A673 (cell line): Measurements from ENCODE around the gene HID1. TPM values are rescaled to one million over a fixed set of nuclear protein-coding genes. Genes with fewer than 3 reads are reported as not detected.

ENCODE experiments used
- BruUV-seq: library from RNA; stranded (reverse); fragments of 400-500 nt; replicated peaks from 2 replicates; lab custom pipeline; 2021; lab: Mats Ljungman, UMichigan
- CTCF ChIA-PET: fragments of 300-600 bp; sonication (Branson Sonifier 250); formaldehyde crosslinking; loops from one replicate; lab custom pipeline; 2022; ENCODE audit warnings: antibody characterized with exemption; lab: Charles Lee
- POLR2A ChIA-PET: fragments of 300-600 bp; sonication (Branson Sonifier 250); formaldehyde crosslinking; loops from one replicate; lab custom pipeline; 2022; ENCODE audit warnings: antibody characterized with exemption; ENCODE audit not compliant: low non-redundant PET; lab: Charles Lee
- DNase-seq: peaks from one replicate; pipeline ENCODE4 v3.0.0-alpha.2; 2015; ENCODE audit warnings: low spot score
- H3K27ac ChIP-seq: fragments of 200-600 bp; sonication (generic); 2 replicates; pipeline ENCODE4 v1.5.1; 2016; ENCODE audit warnings: mixed run types, low read depth, mild to moderate bottlenecking, mixed read lengths, antibody characterized with exemption, low read length; ENCODE audit not compliant: poor library complexity, severe bottlenecking
- H3K27me3 ChIP-seq: fragments of 200-600 bp; sonication (generic); replicated peaks from 2 replicates; pipeline ENCODE4 v1.6.1; 2017; ENCODE audit warnings: mixed run types, low read depth, mild to moderate bottlenecking, mixed read lengths, antibody characterized with exemption, low read length; ENCODE audit not compliant: insufficient read depth, poor library complexity
- H3K36me3 ChIP-seq: fragments of 200-600 bp; sonication (generic); 2 replicates; pipeline ENCODE4 v1.6.1; 2016; ENCODE audit warnings: mixed run types, mild to moderate bottlenecking, mixed read lengths, antibody characterized with exemption, low read length; ENCODE audit not compliant: insufficient read depth, poor library complexity, severe bottlenecking
- H3K4me1 ChIP-seq: fragments of 200-600 bp; sonication (generic); 2 replicates; pipeline ENCODE4 v1.6.1; 2017; ENCODE audit warnings: mixed run types, mild to moderate bottlenecking, mixed read lengths, antibody characterized with exemption, low read length; ENCODE audit not compliant: insufficient read depth, poor library complexity, severe bottlenecking
- H3K4me3 ChIP-seq: fragments of 200-600 bp; sonication (generic); 2 replicates; pipeline ENCODE4 v1.5.1; 2016; ENCODE audit warnings: low read depth, mixed run types, mild to moderate bottlenecking, mixed read lengths, low read length; ENCODE audit not compliant: poor library complexity, severe bottlenecking
- H3K9me3 ChIP-seq: fragments of 200-600 bp; sonication (generic); 2 replicates; pipeline ENCODE4 v1.6.1; 2016; ENCODE audit warnings: mixed run types, low read depth, mild to moderate bottlenecking, mixed read lengths, antibody characterized with exemption, low read length; ENCODE audit not compliant: poor library complexity, severe bottlenecking
- EZH2 ChIP-seq: fragments of 200-600 bp; sonication (generic); IDR thresholded peaks from 2 replicates; pipeline ENCODE4 v1.6.1; 2017; ENCODE audit warnings: borderline replicate concordance, low read depth, mild to moderate bottlenecking, mixed read lengths, antibody characterized with exemption, low read length; ENCODE audit not compliant: poor library complexity, severe bottlenecking
- intact Hi-C: fragments of 100-400 bp; cut with micrococcal nuclease; formaldehyde crosslinking; loops from one replicate; pipeline ENCODE4 v1.10.0; 2022; ENCODE audit not compliant: unreplicated experiment
- total RNA-seq: library from RNA; stranded (reverse); gene quantifications from 2 replicates; pipeline ENCODE4 v1.2.3, GENCODE V29; 2021
- TF ChIP-seq, protein P1 (sequence below): fragments of 300-800, 200-600 bp; sonication (generic); conservative IDR thresholded peaks from 2 replicates; pipeline ENCODE4 v1.5.1; 2017; ENCODE audit warnings: low read depth, mild to moderate bottlenecking, antibody characterized with exemption, low read length, moderate library complexity, mixed read lengths

HID1 gene
- total RNA-seq, 1 experiment from 2014 or later: 1.2 TPM

DNA sequence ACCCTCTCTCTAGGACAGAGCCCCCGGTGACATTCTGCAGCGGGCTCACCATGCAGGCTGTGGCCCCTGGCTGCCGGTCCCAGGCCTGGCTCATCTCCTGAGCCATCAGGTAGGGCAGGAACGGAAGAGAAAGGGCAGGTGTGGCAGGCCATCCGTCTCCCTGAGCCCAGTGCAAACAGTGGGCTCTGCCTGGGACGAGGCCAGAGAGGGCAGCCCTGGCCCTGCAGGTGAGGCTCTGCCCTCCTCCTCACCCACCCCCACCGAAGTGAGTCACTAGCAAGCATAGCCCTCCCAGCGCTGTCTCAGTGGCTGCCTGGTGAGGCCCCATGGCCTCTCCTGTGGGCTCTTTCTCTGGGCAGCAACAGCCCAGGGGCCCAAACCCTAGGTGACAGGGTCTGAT, 22.4 kb downstream of the HID1 start:
- no peaks in the 10 kb centered on the region for H3K36me3 ChIP-seq
- BruUV-seq: no TSS peak
- peaks cover 86% of the 10 kb centered on the region for H3K27me3 ChIP-seq
- ChIA-PET CTCF (no interaction called here), POLR2A (no interaction called here)
- H3K27ac ChIP-seq: no peak overlapping the region
- no peak for DNase-seq
- intact Hi-C loops: loop anchor here (10.0 kb wide), 1 partner anchor 205 kb away; the partner anchor contains the start of gene NHERF1
- TF ChIP-seq EZH2: no peak
- TF ChIP-seq, protein P1, sequence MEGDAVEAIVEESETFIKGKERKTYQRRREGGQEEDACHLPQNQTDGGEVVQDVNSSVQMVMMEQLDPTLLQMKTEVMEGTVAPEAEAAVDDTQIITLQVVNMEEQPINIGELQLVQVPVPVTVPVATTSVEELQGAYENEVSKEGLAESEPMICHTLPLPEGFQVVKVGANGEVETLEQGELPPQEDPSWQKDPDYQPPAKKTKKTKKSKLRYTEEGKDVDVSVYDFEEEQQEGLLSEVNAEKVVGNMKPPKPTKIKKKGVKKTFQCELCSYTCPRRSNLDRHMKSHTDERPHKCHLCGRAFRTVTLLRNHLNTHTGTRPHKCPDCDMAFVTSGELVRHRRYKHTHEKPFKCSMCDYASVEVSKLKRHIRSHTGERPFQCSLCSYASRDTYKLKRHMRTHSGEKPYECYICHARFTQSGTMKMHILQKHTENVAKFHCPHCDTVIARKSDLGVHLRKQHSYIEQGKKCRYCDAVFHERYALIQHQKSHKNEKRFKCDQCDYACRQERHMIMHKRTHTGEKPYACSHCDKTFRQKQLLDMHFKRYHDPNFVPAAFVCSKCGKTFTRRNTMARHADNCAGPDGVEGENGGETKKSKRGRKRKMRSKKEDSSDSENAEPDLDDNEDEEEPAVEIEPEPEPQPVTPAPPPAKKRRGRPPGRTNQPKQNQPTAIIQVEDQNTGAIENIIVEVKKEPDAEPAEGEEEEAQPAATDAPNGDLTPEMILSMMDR: no peak
- H3K4me3 ChIP-seq: no peak overlapping the region
- no peaks in the 10 kb centered on the region for H3K4me1 ChIP-seq
- H3K9me3 ChIP-seq: no peaks in the 10 kb centered on the region

DNA sequence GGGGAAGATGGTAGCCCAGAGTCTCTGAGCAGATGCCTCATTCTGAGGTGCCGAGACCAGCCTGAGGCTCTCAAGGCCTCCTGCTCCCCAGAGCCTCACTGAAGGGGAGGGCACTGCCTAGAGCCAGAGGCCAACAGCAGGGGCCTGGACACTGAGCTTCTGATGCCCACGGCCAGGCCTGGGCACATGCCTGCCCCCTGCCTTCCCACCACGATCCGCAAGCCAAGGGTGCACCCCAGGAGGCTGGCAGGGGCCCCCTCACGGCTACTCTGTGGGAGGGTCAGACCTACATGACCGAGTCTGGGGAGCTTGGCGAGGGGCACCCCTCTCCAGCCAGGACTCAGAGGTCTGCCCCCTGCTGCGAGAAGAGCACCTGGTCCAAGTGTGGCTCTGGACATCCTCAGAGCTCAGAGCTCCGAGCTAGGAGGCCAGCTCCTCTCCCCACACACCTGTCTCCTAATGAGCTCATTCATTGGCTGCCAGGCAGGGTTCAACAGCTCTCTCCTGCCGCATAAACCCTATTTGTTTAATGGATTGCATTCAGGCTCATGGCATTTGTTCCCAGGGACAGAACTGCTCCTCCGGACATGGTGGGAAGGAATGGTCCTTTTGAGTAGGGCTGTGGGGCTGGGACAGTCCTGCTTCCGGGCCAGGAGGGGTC, 23.0 kb downstream of the HID1 start:
- no TSS peak for BruUV-seq
- intact Hi-C loops: loop anchor here (10.0 kb wide), 1 partner anchor 205 kb away; the partner anchor contains the start of gene NHERF1
- Histone ChIP-seq H3K4me1 (no peaks in the 10 kb centered on the region), H3K4me3 (no peak overlapping the region), H3K27ac (no peak overlapping the region), H3K27me3 (peaks cover 86% of the 10 kb centered on the region), H3K36me3 (no peaks in the 10 kb centered on the region), H3K9me3 (no peaks in the 10 kb centered on the region)
- ChIA-PET CTCF (interaction anchor here (0.6 to 1.8 kb wide), 2 partner anchors 11 to 160 kb away, joined by 5 to 9 read pairs; no protein-coding TSS in a partner anchor), POLR2A (no interaction called here)
- no peak for DNase-seq
- TF ChIP-seq, protein P1: no peak
- TF ChIP-seq EZH2: no peak

DNA sequence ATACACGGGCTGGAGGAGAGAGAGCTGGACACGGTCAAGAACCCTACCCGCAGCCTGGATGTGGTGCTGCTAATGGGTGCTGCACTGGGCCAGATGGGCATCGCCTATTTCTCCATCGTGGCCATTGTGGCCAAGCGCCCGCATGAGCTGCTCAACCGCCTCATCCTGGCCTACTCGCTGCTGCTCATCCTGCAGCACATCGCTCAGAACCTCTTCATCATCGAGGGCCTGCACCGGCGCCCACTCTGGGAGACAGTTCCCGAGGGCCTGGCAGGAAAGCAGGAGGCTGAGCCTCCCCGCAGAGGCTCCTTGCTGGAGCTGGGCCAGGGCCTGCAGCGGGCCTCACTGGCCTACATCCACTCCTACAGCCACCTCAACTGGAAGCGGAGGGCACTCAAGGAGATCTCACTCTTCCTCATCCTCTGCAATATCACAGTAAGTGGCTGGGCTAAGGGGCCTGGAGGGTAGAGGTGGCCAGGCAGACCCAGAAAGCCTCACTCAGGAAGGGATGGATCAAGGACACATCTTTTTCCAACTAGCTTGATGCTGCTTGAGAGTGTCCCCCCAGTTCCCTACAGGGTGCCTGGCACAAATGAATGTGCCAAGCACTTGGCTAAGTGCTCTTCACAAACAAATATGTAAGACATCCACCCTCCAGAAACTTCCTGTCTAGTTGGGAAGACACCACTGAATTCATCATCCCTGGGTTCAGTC, 25.4 kb downstream of the HID1 start:
- CTCF ChIA-PET: no interaction called here
- Histone ChIP-seq H3K27me3 (peaks cover 86% of the 10 kb centered on the region), H3K36me3 (no peaks in the 10 kb centered on the region), H3K4me3 (no peak overlapping the region), H3K4me1 (no peaks in the 10 kb centered on the region), H3K9me3 (no peaks in the 10 kb centered on the region), H3K27ac (no peak overlapping the region)
- POLR2A ChIA-PET: no interaction called here
- intact Hi-C loops: no loop called here
- no TSS peak for BruUV-seq
- TF ChIP-seq, protein P1: no peak
- no peak for TF ChIP-seq EZH2
- no peak for DNase-seq
